Stimulated activated CD8-positive, alpha-beta memory T cell treated with anti-CD3 and anti-CD28 coated beads, Interleukin-15, amount 100 ng/mL, for 4 hours (primary cell): ENCODE results near the gene OSBPL9.
A peak's percentile ranks its signal among the peaks of the same experiment; 100 is the strongest.
"Not testable (repeated sequence)": the region's sequence is repeated elsewhere in the genome, so short reads cannot be mapped to it uniquely, and the experiment has no call there.

Experiments
- DNase-seq, 2 donors: peaks; one replicate each; pipeline ENCODE4 v3.0.0-alpha.2; 2020; ENCODE audit warnings: low read depth in 2 of 2

Gene OSBPL9

GRCh38 chr1:51708911-51709760 lies 92.2 kb downstream of the OSBPL9 start:
- DNase-seq: no peak

GRCh38 chr1:51709951-51710350 lies 93.1 kb downstream of the OSBPL9 start:
- DNase-seq: no peak

- no peak for DNase-seq
Measured at GRCh38 chr1:51712590-51712989, 95.7 kb downstream of the OSBPL9 start.

- DNase-seq: no peak
Measured at GRCh38 chr1:51714374-51715019, 97.6 kb downstream of the OSBPL9 start.

GRCh38 chr1:51715369-51715768 lies 98.5 kb downstream of the OSBPL9 start:
- DNase-seq: no peak

GRCh38 chr1:51716746-51717145 lies 99.9 kb downstream of the OSBPL9 start:
- DNase-seq: no peak

GRCh38 chr1:51717842-51718241 lies 101.0 kb downstream of the OSBPL9 start:
- no peak for DNase-seq

- DNase-seq: no peak
Measured at GRCh38 chr1:51719146-51719545, 102.3 kb downstream of the OSBPL9 start.

- no peak for DNase-seq
Measured at GRCh38 chr1:51724797-51725196, 107.9 kb downstream of the OSBPL9 start.

GRCh38 chr1:51726051-51726450 lies 109.2 kb downstream of the OSBPL9 start:
- no peak for DNase-seq

- no peak for DNase-seq
Measured at GRCh38 chr1:51726544-51727225, 109.8 kb downstream of the OSBPL9 start.

GRCh38 chr1:51727366-51727765 lies 110.5 kb downstream of the OSBPL9 start:
- DNase-seq: no peak

- DNase-seq: no peak
Measured at GRCh38 chr1:51728611-51729155, 111.8 kb downstream of the OSBPL9 start.

GRCh38 chr1:51729156-51729823 lies 112.4 kb downstream of the OSBPL9 start:
- peak; percentile 84 to 85 for DNase-seq

GRCh38 chr1:51729824-51730301 lies 113.0 kb downstream of the OSBPL9 start:
- DNase-seq: no peak

- DNase-seq: no peak
Measured at GRCh38 chr1:51731998-51732397, 115.1 kb downstream of the OSBPL9 start.

GRCh38 chr1:51732701-51733425 lies 116.0 kb downstream of the OSBPL9 start:
- no peak for DNase-seq

- not testable (repeated sequence) for DNase-seq
Measured at GRCh38 chr1:51733426-51733774, 116.5 kb downstream of the OSBPL9 start.

- no peak for DNase-seq
Measured at GRCh38 chr1:51733793-51734522, 117.1 kb downstream of the OSBPL9 start.
